GM10248 (cell line): ENCODE data around the gene SORT1.

Experiments used
- CTCF ChIA-PET: fragments of 300-600 bp; sonication (Branson Sonifier 250); formaldehyde crosslinking; extraction: SDS; loops from one replicate; lab custom pipeline; 2021; ENCODE audit warnings: antibody characterized with exemption; lab: Yijun Ruan, JAX
- POLR2A ChIA-PET: fragments of 350-650 bp; sonication (Branson Sonifier 250); formaldehyde crosslinking; extraction: SDS; loops from one replicate; lab custom pipeline; 2020; ENCODE audit warnings: antibody characterized with exemption; lab: Yijun Ruan, JAX
- DNase-seq: peaks from one replicate; pipeline ENCODE4 v3.0.0; 2012; ENCODE audit errors: extremely low spot score
- CTCF ChIP-seq: IDR thresholded peaks from 2 replicates; pipeline ENCODE4 v1.5.1; 2012; ENCODE audit warnings: mild to moderate bottlenecking, low read depth; ENCODE audit errors: extremely low read depth, missing control alignments, control extremely low read depth

The SORT1 gene

GRCh38 chr1:109304226-109304920 is 93.3 kb downstream of the SORT1 start:
- CTCF ChIA-PET: interaction anchor here (2.3 to 4.7 kb wide), 2 partner anchors 8 to 27 kb away, joined by 7 to 24 read pairs; no protein-coding TSS in a partner anchor
- TF ChIP-seq CTCF: no peak
- POLR2A ChIA-PET: no interaction called here
- no peak for DNase-seq

GRCh38 chr1:109301874-109302273 is 95.8 kb downstream of the SORT1 start:
- no peak for DNase-seq
- ChIA-PET CTCF (no interaction called here), POLR2A (no interaction called here)
- no peak for TF ChIP-seq CTCF

GRCh38 chr1:109300650-109301151 is 97.0 kb downstream of the SORT1 start:
- POLR2A ChIA-PET: no interaction called here
- DNase-seq: no peak
- CTCF ChIA-PET: interaction anchor here (1.3 kb wide), 1 partner anchor 17 kb away, joined by 3 read pairs; no protein-coding TSS in a partner anchor
- TF ChIP-seq CTCF: no peak

- CTCF ChIA-PET: interaction anchor here (1.3 kb wide), 1 partner anchor 18 kb away, joined by 3 read pairs; no protein-coding TSS in a partner anchor
- no peak for TF ChIP-seq CTCF
- POLR2A ChIA-PET: no interaction called here
- DNase-seq: no peak
Measured at GRCh38 chr1:109299558-109300343, 98.0 kb downstream of the SORT1 start.

GRCh38 chr1:109298666-109299557 is 98.8 kb downstream of the SORT1 start:
- TF ChIP-seq CTCF: no peak
- DNase-seq: peak; percentile 49
- ChIA-PET POLR2A (no interaction called here), CTCF (interaction anchor here (1.2 kb wide), 1 partner anchor 18 kb away, joined by 3 read pairs; no protein-coding TSS in a partner anchor)

- POLR2A ChIA-PET: no interaction called here
Measured at GRCh38 chr1:109296782-109297181, 100.9 kb downstream of the SORT1 start.

More at GRCh38 chr1:109296782-109297181, 100.9 kb downstream of the SORT1 start:
- TF ChIP-seq CTCF: no peak
- CTCF ChIA-PET: interaction anchor here (0.7 to 1.6 kb wide), 6 partner anchors 9 to 437 kb away, joined by 3 to 7 read pairs (median 4); no protein-coding TSS in a partner anchor
- no peak for DNase-seq
